SK-N-SH (cell line): ENCODE results near the gene PRR19. TPM values are rescaled to one million over a fixed set of nuclear protein-coding genes. Genes with fewer than 3 reads are reported as not detected.

ENCODE experiments used
- CTCF ChIA-PET: fragments of 300-600, 350-600 bp; formaldehyde crosslinking; extraction: SDS; loops from one replicate; lab custom pipeline; 2021; lab: Yijun Ruan, JAX
- POLR2A ChIA-PET: fragments of 350-600 bp; sonication (Branson Sonifier 250); formaldehyde crosslinking; extraction: SDS; loops from one replicate; lab custom pipeline; 2020; ENCODE audit warnings: antibody characterized with exemption, inconsistent platforms; lab: Yijun Ruan, JAX
- DNase-seq: peaks from one replicate; pipeline ENCODE4 v3.0.0; 2012
- H2AFZ ChIP-seq: fragments of 200-600 bp; sonication (generic); 2 replicates; pipeline ENCODE4 v1.8.1; 2016; ENCODE audit warnings: antibody characterized with exemption, mild to moderate bottlenecking, low read depth
- H3F3A ChIP-seq: fragments of 200-600 bp; sonication (generic); replicated peaks from 2 replicates; pipeline ENCODE3; 2016; ENCODE audit warnings: antibody characterized with exemption, mild to moderate bottlenecking; ENCODE audit not compliant: insufficient read depth
- H3K27ac ChIP-seq, 2 experiments: fragments of 200-500 bp in 1 of 2; fragments of 200-600 bp in 1 of 2; sonication (Bioruptor generic) in 1 of 2; sonication (generic), shearing (Covaris generic) in 1 of 2; 2 replicates each; pipeline versions ENCODE4 v1.5.1 to v1.6.1; 2014 to 2016; ENCODE audit warnings: low read depth in 2 of 2, inconsistent platforms in 1 of 2, low read length in 1 of 2, mild to moderate bottlenecking in 1 of 2, mixed read lengths in 1 of 2
- H3K27me3 ChIP-seq: fragments of 200-600 bp; sonication (generic), shearing (Covaris generic); 2 replicates; pipeline ENCODE4 v1.6.1; 2016; ENCODE audit warnings: mixed run types; ENCODE audit not compliant: insufficient read depth
- H3K36me3 ChIP-seq, 2 experiments: fragments of 200-500 bp in 1 of 2; fragments of 200-600 bp in 1 of 2; sonication (Bioruptor generic) in 1 of 2; sonication (generic) in 1 of 2; replicated peaks in 1 of 2; 2 replicates each; pipeline versions ENCODE3 to v1.5.1; 2014 to 2016; ENCODE audit warnings: low read length in 1 of 2, mild to moderate bottlenecking in 1 of 2; ENCODE audit not compliant: insufficient read depth in 2 of 2, control insufficient read depth in 1 of 2
- H3K4me1 ChIP-seq, 2 experiments: fragments of 200-500 bp in 1 of 2; fragments of 200-600 bp in 1 of 2; sonication (Bioruptor generic) in 1 of 2; sonication (generic), shearing (Covaris generic) in 1 of 2; 2 replicates each; pipeline versions ENCODE4 v1.5.1 to v1.6.1; 2014 to 2016; ENCODE audit warnings: low read depth in 1 of 2, low read length in 1 of 2, mixed run types in 1 of 2; ENCODE audit not compliant: insufficient read depth in 2 of 2, control insufficient read depth in 1 of 2
- H3K4me2 ChIP-seq: fragments of 200-600 bp; sonication (generic), shearing (Covaris generic); 2 replicates; pipeline ENCODE4 v1.6.1; 2017; ENCODE audit warnings: mixed run types
- H3K4me3 ChIP-seq, 2 experiments: fragments of 200-500 bp in 1 of 2; fragments of 200-600 bp in 1 of 2; sonication (Bioruptor generic) in 1 of 2; sonication (generic), shearing (Covaris generic) in 1 of 2; 2 replicates each; pipeline versions ENCODE4 v1.5.1 to v1.8.1; 2014 to 2016; ENCODE audit warnings: low read depth in 2 of 2, inconsistent platforms in 1 of 2, low read length in 1 of 2, mild to moderate bottlenecking in 1 of 2, mixed read lengths in 1 of 2, moderate library complexity in 1 of 2
- H3K79me2 ChIP-seq: fragments of 200-600 bp; sonication (generic); 2 replicates; pipeline ENCODE4 v1.8.1; 2017; ENCODE audit warnings: mild to moderate bottlenecking; ENCODE audit not compliant: insufficient read depth
- H3K9ac ChIP-seq: fragments of 200-600 bp; sonication (generic); 2 replicates; pipeline ENCODE4 v1.6.1; 2017; ENCODE audit warnings: mixed run types
- H3K9me2 ChIP-seq: fragments of 200-600 bp; sonication (generic); 2 replicates; pipeline ENCODE4 v1.6.1; 2017; ENCODE audit warnings: mixed run types
- H3K9me3 ChIP-seq: fragments of 200-600 bp; sonication (generic); 2 replicates; pipeline ENCODE4 v1.6.1; 2017; ENCODE audit warnings: mixed run types, mild to moderate bottlenecking, moderate library complexity
- H4K20me1 ChIP-seq: fragments of 200-600 bp; sonication (generic); 2 replicates; pipeline ENCODE4 v1.6.1; 2017; ENCODE audit warnings: mild to moderate bottlenecking, mixed run types; ENCODE audit not compliant: insufficient read depth
- EZH2phosphoT487 ChIP-seq: fragments of 200-600 bp; sonication (generic); IDR thresholded peaks from 2 replicates; pipeline ENCODE4 v1.6.1; 2017; ENCODE audit warnings: low read depth, mixed run types, mild to moderate bottlenecking, antibody characterized with exemption, moderate library complexity, borderline replicate concordance
- FOXM1 ChIP-seq: IDR thresholded peaks from 2 replicates; pipeline ENCODE4 v1.4.0; 2012; ENCODE audit warnings: low read depth, mild to moderate bottlenecking
- GABPA ChIP-seq: IDR thresholded peaks from 2 replicates; pipeline ENCODE4 v1.4.0; 2012; ENCODE audit warnings: low read depth, mild to moderate bottlenecking
- MAX ChIP-seq: IDR thresholded peaks from 2 replicates; pipeline ENCODE4 v1.4.0; 2012; ENCODE audit warnings: low read depth
- MXI1 ChIP-seq: IDR thresholded peaks from 2 replicates; pipeline ENCODE4 v1.6.1; 2012; ENCODE audit warnings: mild to moderate bottlenecking, low read depth, low read length, improper control_type of control experiment
- NRF1 ChIP-seq: IDR thresholded peaks from 2 replicates; pipeline ENCODE4 v1.6.1; 2012; ENCODE audit warnings: low read depth, mild to moderate bottlenecking, low read length
- RAD21 ChIP-seq: IDR thresholded peaks from 2 replicates; pipeline ENCODE4 v1.6.1; 2012; ENCODE audit warnings: mild to moderate bottlenecking, low read length
- RXRA ChIP-seq: IDR thresholded peaks from 2 replicates; pipeline ENCODE4 v1.4.0; 2012; ENCODE audit warnings: low read depth, mild to moderate bottlenecking, borderline replicate concordance
- TEAD4 ChIP-seq: IDR thresholded peaks from 2 replicates; pipeline ENCODE4 v1.4.0; 2012; ENCODE audit warnings: mild to moderate bottlenecking, borderline replicate concordance; ENCODE audit not compliant: insufficient read depth
- YY1 ChIP-seq: IDR thresholded peaks from 2 replicates; pipeline ENCODE4 v1.4.0; 2012; ENCODE audit warnings: low read depth, mild to moderate bottlenecking
- WGBS: methylation state at CpG from one replicate; pipeline ENCODE4 v1.1.6; 2017; ENCODE audit warnings: low lambda C conversion rate; 5-methylcytosine and 5-hydroxymethylcytosine counted together
- polyA plus RNA-seq, 3 experiments: library from polyadenylated mRNA; depleted of rRNA; stranded (reverse); fragments of >200 nt; gene quantifications; 2 replicates each; pipeline ENCODE4 v1.2.3, GENCODE V29; 2012

PRR19 gene
- polyA plus RNA-seq, 1 of the 3 experiments (the other 2 are of a cell fraction), result 1.3 TPM

- TF ChIP-seq MXI1 (no peak), NRF1 (peak; percentile 54), RXRA (no peak)
- TF ChIP-seq, all 33 proteins: peak for 1
- peaks cover 38 to 53% of the 10 kb centered on the region in 2 experiments for H3K4me1 ChIP-seq
- no peaks in the 10 kb centered on the region for H3K9me2 ChIP-seq
- H3K4me3 ChIP-seq, result peak overlapping the region in 1 of 2 experiments; percentile 88; a peak in 2 of 4 replicates
- no peaks in the 10 kb centered on the region for H3K9me3 ChIP-seq
- peaks cover 13 to 24% of the 10 kb centered on the region in 2 experiments for H3K36me3 ChIP-seq
- H2AFZ ChIP-seq, result no peak overlapping the region
- 0% methylated on average over 5 of the region's 76 CpGs for WGBS
- peaks cover 51% of the 10 kb centered on the region for H3K79me2 ChIP-seq
- H3K27ac ChIP-seq, result peak overlapping the region in 1 of 2 experiments; percentile 95; a peak in 2 of 4 replicates
- H3K9ac ChIP-seq, result no peak overlapping the region
- H3K4me2 ChIP-seq, result no peak overlapping the region
- peaks cover 24% of the 10 kb centered on the region for H4K20me1 ChIP-seq
- no peaks in the 10 kb centered on the region for H3K27me3 ChIP-seq
- CTCF ChIA-PET, result interaction anchor here (0.7 to 1.8 kb wide), 2 partner anchors 11 to 74 kb away, joined by 4 to 9 read pairs; no protein-coding TSS in a partner anchor
- peak; percentile 95 for DNase-seq
- POLR2A ChIA-PET, result interaction anchor here (0.6 to 0.9 kb wide), 2 partner anchors 11 to 37 kb away, joined by 4 read pairs; no protein-coding TSS in a partner anchor
- peaks cover 36% of the 10 kb centered on the region for H3F3A ChIP-seq
Measured at GRCh38 chr19:42284066-42284501, 17.8 kb upstream of the PRR19 start.

- Histone ChIP-seq H3K79me2 (peaks cover 47% of the 10 kb centered on the region), H3K9me3 (no peaks in the 10 kb centered on the region), H3K4me1 (peaks cover 33 to 47% of the 10 kb centered on the region in 2 experiments), H2AFZ (no peak overlapping the region), H3K27me3 (no peaks in the 10 kb centered on the region), H3K36me3 (peaks cover 17 to 31% of the 10 kb centered on the region in 2 experiments), H3K4me2 (peak overlapping the region; percentile 99), H3K9me2 (no peaks in the 10 kb centered on the region), H4K20me1 (peaks cover 24% of the 10 kb centered on the region), H3K4me3 (peak overlapping the region; percentile 88 to 95), H3K27ac (peak overlapping the region in 1 of 2 experiments; percentile 95; a peak in 2 of 4 replicates), H3K9ac (peak overlapping the region; percentile 77), H3F3A (peaks cover 29% of the 10 kb centered on the region)
- ChIA-PET CTCF (interaction anchor here (0.6 to 1.8 kb wide), 5 partner anchors 10 to 176 kb away, joined by 3 to 9 read pairs (median 3); no protein-coding TSS in a partner anchor), POLR2A (interaction anchor here (0.6 to 0.9 kb wide), 2 partner anchors 10 to 38 kb away, joined by 4 read pairs; no protein-coding TSS in a partner anchor)
- TF ChIP-seq EZH2phosphoT487 (no peak), TEAD4 (no peak), MAX (no peak), RAD21 (no peak), FOXM1 (no peak), GABPA (no peak), YY1 (no peak)
- no peak for DNase-seq
- WGBS, result 9% methylated on average over 29 of the region's 41 CpGs
Measured at GRCh38 chr19:42284591-42285341, 17.2 kb upstream of the PRR19 start.
